Lower lobe of right lung (tissue), 2 donors: Measurements from ENCODE around the gene EXOC4. TPM values are rescaled to one million over a fixed set of nuclear protein-coding genes. Genes with fewer than 3 reads are reported as not detected.

Experiments
- ATAC-seq, 2 donors: fragments of 200-7000 bp; cut with Tn5 transposase; one replicate each; pipeline ENCODE4 v1.9.1; 2020 to 2022; ENCODE audit warnings: mild to moderate bottlenecking in 2 of 2, moderate library complexity in 2 of 2
- DNase-seq: peaks from one replicate; pipeline ENCODE4 v3.0.0-alpha.2; 2020
- H3K27ac ChIP-seq: fragments of 200-600 bp; one replicate; pipeline ENCODE4 v1.8.0; 2022
- H3K27me3 ChIP-seq: fragments of 200-600 bp; one replicate; pipeline ENCODE4 v1.8.0; 2022; ENCODE audit warnings: low read depth
- H3K36me3 ChIP-seq: fragments of 200-600 bp; one replicate; pipeline ENCODE4 v1.8.0; 2022; ENCODE audit warnings: mild to moderate bottlenecking
- H3K4me1 ChIP-seq: fragments of 200-600 bp; one replicate; pipeline ENCODE4 v1.8.0; 2022
- H3K4me3 ChIP-seq: fragments of 200-600 bp; one replicate; pipeline ENCODE4 v1.8.0; 2022; ENCODE audit warnings: mild to moderate bottlenecking
- H3K9me3 ChIP-seq: fragments of 200-600 bp; one replicate; pipeline ENCODE4 v1.8.0; 2022
- intact Hi-C: fragments of 100-400 bp; cut with DNase I; formaldehyde crosslinking; loops from one replicate; pipeline ENCODE4 v1.11.0; 2022
- total RNA-seq: library from RNA; stranded (reverse); fragmentation: NEBNext Ultra II Directional; extraction: Animal tissue kit (Norgen Biotek cat#: 25700); gene quantifications from one replicate; pipeline ENCODE4 v1.2.1, GENCODE V29; 2021
- TF ChIP-seq, protein P1 (sequence below): fragments of 200-600 bp; IDR thresholded peaks from one replicate; pipeline ENCODE4 v1.8.0; 2022; ENCODE audit warnings: antibody characterized with exemption, mild to moderate bottlenecking
- donor health status: DM: no; HTN: yes; CAD: no; lungs with severe emphysema.

Gene EXOC4
- total RNA-seq, 1 donor from 2014 or later = 80.2 TPM

DNA sequence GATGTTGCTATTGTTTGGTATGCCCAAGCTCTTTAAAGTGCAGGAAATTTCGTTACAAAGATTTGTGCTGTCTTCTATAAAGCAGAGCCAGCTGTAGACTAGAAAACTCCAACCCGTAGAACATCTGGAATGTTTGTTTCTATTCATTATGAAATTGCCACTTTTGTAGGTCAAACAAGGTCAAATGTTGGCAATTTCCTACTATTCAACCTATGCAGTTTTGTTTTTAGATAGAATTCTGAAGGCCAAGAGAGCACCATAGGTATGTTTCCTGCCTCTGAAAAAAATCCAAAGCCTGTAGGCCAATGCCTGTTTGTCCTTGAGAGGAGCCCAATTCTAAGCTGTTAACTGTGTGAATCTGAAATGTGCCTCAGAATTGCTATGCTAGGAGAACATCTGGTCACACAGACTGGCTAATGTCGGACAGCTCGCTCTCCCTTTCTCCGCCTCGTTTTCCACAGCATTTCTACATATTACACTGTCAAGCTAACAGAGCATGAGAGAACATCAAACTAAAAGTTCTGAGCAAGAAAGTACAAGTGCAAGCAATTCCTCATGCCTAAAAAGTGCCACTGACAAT is 607.1 kb downstream of the EXOC4 start:
- TF ChIP-seq, protein P1, sequence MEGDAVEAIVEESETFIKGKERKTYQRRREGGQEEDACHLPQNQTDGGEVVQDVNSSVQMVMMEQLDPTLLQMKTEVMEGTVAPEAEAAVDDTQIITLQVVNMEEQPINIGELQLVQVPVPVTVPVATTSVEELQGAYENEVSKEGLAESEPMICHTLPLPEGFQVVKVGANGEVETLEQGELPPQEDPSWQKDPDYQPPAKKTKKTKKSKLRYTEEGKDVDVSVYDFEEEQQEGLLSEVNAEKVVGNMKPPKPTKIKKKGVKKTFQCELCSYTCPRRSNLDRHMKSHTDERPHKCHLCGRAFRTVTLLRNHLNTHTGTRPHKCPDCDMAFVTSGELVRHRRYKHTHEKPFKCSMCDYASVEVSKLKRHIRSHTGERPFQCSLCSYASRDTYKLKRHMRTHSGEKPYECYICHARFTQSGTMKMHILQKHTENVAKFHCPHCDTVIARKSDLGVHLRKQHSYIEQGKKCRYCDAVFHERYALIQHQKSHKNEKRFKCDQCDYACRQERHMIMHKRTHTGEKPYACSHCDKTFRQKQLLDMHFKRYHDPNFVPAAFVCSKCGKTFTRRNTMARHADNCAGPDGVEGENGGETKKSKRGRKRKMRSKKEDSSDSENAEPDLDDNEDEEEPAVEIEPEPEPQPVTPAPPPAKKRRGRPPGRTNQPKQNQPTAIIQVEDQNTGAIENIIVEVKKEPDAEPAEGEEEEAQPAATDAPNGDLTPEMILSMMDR = no peak
- intact Hi-C loops = no loop called here
- Histone ChIP-seq H3K4me1 (no peaks in the 10 kb centered on the region), H3K4me3 (no peak overlapping the region), H3K27me3 (no peaks in the 10 kb centered on the region), H3K36me3 (no peaks in the 10 kb centered on the region), H3K9me3 (no peaks in the 10 kb centered on the region), H3K27ac (no peak overlapping the region)
- DNase-seq (no peak), ATAC-seq (no peak)

DNA sequence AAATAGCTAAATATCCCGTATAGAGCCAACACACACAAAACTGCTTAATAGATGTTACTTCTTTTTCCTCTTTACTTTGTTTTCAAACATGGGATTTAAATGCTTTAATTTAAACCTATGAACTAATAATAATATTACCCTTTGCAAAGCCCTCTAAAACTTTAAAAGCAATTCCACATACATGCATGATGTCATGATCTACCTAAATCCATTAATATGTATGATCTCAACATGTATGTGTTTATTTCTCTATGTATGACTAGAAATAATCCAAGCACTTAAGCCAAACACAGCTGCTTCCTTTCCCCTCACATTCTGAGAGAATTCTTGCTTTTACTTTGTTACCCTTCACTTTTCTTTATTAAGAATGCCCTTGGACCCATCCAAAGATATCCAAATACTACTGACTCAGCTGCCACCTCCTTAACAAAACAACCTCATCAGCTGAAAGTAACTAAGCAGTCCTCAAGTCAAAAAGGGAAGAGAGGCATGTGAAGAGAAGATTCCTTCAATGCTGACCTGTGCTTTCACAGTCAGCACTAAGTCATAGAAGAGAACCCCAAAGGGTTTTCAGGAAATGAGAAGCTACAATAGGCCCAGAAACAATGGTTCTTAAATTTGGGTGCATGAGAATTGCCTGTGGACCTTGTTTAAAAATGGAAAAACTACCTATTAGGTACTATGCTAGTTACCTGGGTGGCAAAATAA is 607.9 kb downstream of the EXOC4 start:
- H3K4me1 ChIP-seq = no peaks in the 10 kb centered on the region
- no peaks in the 10 kb centered on the region for H3K9me3 ChIP-seq
- no peak overlapping the region for H3K27ac ChIP-seq
- no peaks in the 10 kb centered on the region for H3K36me3 ChIP-seq
- H3K27me3 ChIP-seq = no peaks in the 10 kb centered on the region
- no peak overlapping the region for H3K4me3 ChIP-seq
- TF ChIP-seq, protein P1 = no peak
- DNase-seq (no peak), ATAC-seq (no peak)
- intact Hi-C loops = no loop called here

DNA sequence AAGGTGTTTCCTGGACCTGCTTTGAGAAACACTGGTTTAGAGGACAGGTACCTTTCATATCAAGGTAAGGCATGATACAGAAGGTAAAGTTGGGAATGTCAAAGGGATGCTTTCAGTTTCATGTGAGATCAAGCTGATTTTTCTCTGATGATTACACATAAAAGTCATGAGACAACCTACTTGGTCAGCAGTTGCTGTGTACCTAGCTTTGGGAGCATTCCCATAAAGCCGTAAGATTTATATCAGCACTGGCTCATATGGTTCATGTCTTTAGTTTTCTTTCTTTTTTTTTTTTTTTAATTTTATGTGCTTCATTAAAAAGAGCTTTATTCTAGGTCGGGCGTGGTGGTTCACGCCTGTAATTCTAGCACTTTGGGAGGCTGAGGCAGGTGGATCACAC is 609.0 kb downstream of the EXOC4 start:
- no peak for ATAC-seq
- no peak overlapping the region for H3K4me3 ChIP-seq
- no peaks in the 10 kb centered on the region for H3K36me3 ChIP-seq
- no peaks in the 10 kb centered on the region for H3K27me3 ChIP-seq
- TF ChIP-seq, protein P1 = no peak
- intact Hi-C loops = no loop called here
- DNase-seq = no peak
- no peak overlapping the region for H3K27ac ChIP-seq
- no peaks in the 10 kb centered on the region for H3K9me3 ChIP-seq
- H3K4me1 ChIP-seq = no peaks in the 10 kb centered on the region

DNA sequence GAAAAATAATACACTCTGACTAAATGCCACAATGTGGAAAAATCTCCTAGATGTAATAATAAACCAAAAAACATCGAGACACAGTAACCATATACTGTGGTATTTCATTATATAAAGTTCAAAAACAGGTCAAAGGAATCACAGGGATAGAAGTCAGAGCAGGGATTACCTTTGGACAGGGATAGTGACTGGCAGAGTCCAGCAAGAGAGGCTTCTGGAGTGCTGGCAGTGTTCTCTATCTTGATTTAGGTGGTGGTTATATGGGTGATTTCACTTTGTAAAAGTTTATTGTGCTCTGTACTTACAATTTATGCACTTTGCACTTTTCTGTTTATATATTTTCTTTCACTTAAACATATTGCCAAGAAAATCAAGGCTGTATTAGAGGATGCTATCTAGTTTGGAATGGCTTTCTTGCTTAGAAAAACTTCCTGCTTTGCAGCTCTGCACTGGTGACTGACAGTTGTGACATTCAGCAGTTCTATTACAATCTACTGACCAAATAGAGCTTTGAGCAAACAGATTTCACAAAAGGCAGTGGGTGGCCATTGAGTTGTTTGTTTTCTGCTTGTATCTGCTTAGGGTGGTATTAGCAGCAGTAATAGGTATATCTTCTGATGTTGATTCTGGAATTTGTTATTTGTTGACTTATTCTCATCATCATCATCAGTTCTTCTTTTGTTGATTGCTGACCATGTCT is 610.6 kb downstream of the EXOC4 start:
- Histone ChIP-seq H3K4me1 (no peaks in the 10 kb centered on the region), H3K36me3 (no peaks in the 10 kb centered on the region), H3K9me3 (no peaks in the 10 kb centered on the region), H3K27me3 (no peaks in the 10 kb centered on the region), H3K27ac (no peak overlapping the region), H3K4me3 (no peak overlapping the region)
- intact Hi-C loops = no loop called here
- TF ChIP-seq, protein P1 = no peak
- DNase-seq (no peak), ATAC-seq (no peak)

DNA sequence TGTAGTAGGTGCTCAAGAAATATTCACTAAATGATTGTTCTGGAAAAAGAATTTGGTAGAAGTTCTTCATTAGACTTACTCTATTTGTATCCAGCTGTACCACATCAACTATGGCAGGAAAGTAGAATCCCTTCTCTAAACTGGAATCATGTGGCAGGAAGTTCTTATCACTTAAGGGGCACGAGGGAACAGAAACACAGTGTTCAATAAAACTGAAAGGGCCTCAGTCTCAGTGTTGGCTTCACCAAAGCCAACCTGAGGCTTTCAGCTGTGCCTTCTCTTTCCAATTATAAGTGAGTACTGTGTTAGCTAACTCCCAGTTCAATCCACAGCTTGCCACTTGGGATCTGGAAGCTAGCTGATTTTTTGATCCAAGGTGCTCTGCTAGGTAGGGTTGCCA is 616.7 kb downstream of the EXOC4 start:
- H3K27ac ChIP-seq = no peak overlapping the region
- no peaks in the 10 kb centered on the region for H3K36me3 ChIP-seq
- no peaks in the 10 kb centered on the region for H3K4me1 ChIP-seq
- no peak for ATAC-seq
- TF ChIP-seq, protein P1 = no peak
- H3K4me3 ChIP-seq = no peak overlapping the region
- H3K9me3 ChIP-seq = no peaks in the 10 kb centered on the region
- intact Hi-C loops = no loop called here
- no peaks in the 10 kb centered on the region for H3K27me3 ChIP-seq
- no peak for DNase-seq
